ENCODE data around the gene NT5C3B. TPM values are rescaled to one million over a fixed set of nuclear protein-coding genes. Genes with fewer than 3 reads are reported as not detected.

The NT5C3B gene
- total RNA-seq (2022; extraction: Qiagen RNA extraction; ENCODE audit: low read depth): 105 to 121 TPM (median 107 TPM) in 5 replicates

DNA sequence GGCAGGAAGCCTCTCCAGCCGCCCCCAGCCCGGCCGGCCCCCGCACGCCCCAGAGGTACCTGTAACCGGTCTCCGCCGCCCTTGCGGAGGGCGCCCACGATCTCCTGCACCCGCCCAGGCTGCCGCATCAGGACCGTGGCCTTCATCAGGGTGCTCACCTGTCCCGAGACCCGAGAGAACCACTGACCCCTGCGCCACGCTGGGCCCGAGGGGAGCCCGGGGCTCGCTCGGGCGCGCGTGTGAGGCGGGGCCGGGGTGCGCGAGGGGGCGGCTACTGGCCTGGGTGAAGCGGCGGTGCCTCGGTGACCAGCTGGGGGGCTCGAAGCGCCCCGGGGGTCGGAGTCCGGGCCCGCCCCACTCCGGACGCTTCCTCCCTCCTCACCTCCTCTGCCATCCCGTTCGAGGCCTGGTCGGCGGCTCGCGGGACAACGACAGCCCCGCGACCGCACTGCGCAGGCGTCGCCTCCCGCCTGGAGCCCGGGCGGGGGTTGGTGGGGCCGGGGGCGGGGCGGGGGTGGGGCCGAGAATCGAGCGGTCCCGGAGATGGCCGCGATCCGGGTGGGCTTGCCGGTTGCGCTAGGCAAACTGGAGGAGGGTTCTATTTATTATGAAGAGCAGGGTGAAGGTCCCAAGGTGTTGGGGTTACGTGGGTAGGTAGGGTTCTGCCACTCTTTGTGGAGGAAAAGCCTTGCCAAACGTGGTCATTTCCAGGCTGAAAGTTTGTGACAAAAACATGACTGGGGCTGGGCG is at the start of gene NT5C3B:
NT5C3B (minus strand) TSS at position 433 of the 750 bp plus-strand sequence; CDS start at position 394, 39 bp downstream.

GRCh38 chr17:41864836-41865595 is 29.0 kb upstream of the NT5C3B start, which contains the start of gene KLHL11:
Gene KLHL11 (minus strand): TSS chr17:41865423. CDS start chr17:41865370, 53 bp downstream.

GRCh38 chr17:41837761-41838538 is 1.9 kb upstream of the NT5C3B start, which contains the start of gene KLHL10:
Gene KLHL10 (plus strand): TSS chr17:41837825. CDS start chr17:41837933, 108 bp downstream.

GRCh38 chr17:41812381-41813151 is 23.5 kb downstream of the NT5C3B start, which contains the start of gene FKBP10:
Gene FKBP10 (plus strand): TSS chr17:41813004. CDS start chr17:41813035, 31 bp downstream.

GRCh38 chr17:41811549-41812380 is 24.3 kb downstream of the NT5C3B start, which contains the start of gene P3H4:
Gene P3H4 (minus strand): TSS chr17:41811949. CDS start chr17:41811915, 34 bp downstream.

DNA sequence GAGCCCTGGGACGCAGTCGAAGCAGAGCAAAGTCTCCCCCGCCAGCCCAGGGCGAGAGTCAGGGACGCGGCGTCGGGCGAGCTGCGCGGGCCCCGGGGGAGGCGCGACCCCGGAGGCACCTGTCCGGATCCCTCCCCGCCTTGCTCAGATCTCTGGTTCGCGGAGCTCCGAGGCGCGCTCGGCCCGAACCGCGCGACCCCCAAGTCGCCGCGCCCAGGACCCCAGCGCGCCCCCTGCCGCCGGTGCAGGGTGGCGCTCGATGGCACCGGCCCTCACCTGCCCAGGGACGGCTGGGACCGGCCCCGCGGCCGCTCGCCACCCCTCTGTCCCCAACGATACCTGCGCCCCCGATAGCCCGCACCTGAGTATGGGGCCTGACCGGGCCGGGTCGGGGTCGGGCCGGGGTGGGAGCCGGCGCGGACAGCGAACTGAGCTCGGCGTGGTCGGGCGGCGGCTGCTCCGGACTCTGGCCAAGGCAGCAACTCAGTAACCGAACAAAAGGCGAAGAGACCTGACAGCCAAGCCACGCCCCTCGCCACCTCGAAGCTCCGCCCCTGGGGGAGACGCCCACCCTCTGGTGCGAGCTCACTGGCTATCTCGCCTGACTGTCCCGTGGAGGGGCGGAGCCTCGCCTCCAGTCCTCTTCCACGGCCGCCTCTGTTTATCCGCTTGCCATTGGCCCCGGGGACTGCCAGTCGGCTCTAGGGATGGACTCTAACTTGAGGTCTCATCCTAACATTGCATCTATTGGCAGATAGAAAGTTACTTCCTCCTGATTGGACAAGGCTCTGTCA is 49.6 kb downstream of the NT5C3B start, which contains the start of gene JUP:
JUP (minus strand) TSS at position 485 of the 794 bp plus-strand sequence. CDS start 14,857 bp downstream, outside the sequence.

Other genes with a start within 250 kb of the NT5C3B start
- gene KRT14, start 249.3 kb downstream of the NT5C3B start, total RNA-seq (2022; extraction: Qiagen RNA extraction; ENCODE audit: low read depth): 0.08 to 0.15 TPM (median 0.14 TPM) in 3 of 5 replicates, not detected in the others
- 0.38 to 1.2 TPM (median 0.89 TPM) in 5 replicates for gene KRT16, start 223.5 kb downstream of the NT5C3B start, total RNA-seq (2022; extraction: Qiagen RNA extraction; ENCODE audit: low read depth)
- 0.92 to 1.7 TPM (median 1.0 TPM) in 5 replicates for gene KRT17, start 211.7 kb downstream of the NT5C3B start, total RNA-seq (2022; extraction: Qiagen RNA extraction; ENCODE audit: low read depth)
- gene EIF1, start 147.3 kb downstream of the NT5C3B start, total RNA-seq (2022; extraction: Qiagen RNA extraction; ENCODE audit: low read depth): 1,212 to 1,763 TPM (median 1,340 TPM) in 5 replicates
- not detected in 5 replicates for gene GAST, start 123.9 kb downstream of the NT5C3B start, total RNA-seq (2022; extraction: Qiagen RNA extraction; ENCODE audit: low read depth)
- gene HAP1, start 101.6 kb downstream of the NT5C3B start, total RNA-seq (2022; extraction: Qiagen RNA extraction; ENCODE audit: low read depth): 1.1 to 1.8 TPM (median 1.5 TPM) in 5 replicates
- 60.0 to 143 TPM (median 119 TPM) in 5 replicates for gene JUP, start 49.5 kb downstream of the NT5C3B start, total RNA-seq (2022; extraction: Qiagen RNA extraction; ENCODE audit: low read depth)
- 23.0 to 39.6 TPM (median 35.6 TPM) in 5 replicates for gene P3H4, start 24.3 kb downstream of the NT5C3B start, total RNA-seq (2022; extraction: Qiagen RNA extraction; ENCODE audit: low read depth)
- gene FKBP10, start 23.2 kb downstream of the NT5C3B start, total RNA-seq (2022; extraction: Qiagen RNA extraction; ENCODE audit: low read depth): 70.3 to 122 TPM (median 105 TPM) in 5 replicates
- 0.07 to 0.19 TPM (median 0.14 TPM) in 3 of 5 replicates, not detected in the others for gene KLHL10, start 1.6 kb upstream of the NT5C3B start, total RNA-seq (2022; extraction: Qiagen RNA extraction; ENCODE audit: low read depth)
- 1.9 to 4.3 TPM (median 2.5 TPM) in 5 replicates for gene KLHL11, start 29.2 kb upstream of the NT5C3B start, total RNA-seq (2022; extraction: Qiagen RNA extraction; ENCODE audit: low read depth)
- 248 to 316 TPM (median 287 TPM) in 5 replicates for gene ACLY, start 82.7 kb upstream of the NT5C3B start, total RNA-seq (2022; extraction: Qiagen RNA extraction; ENCODE audit: low read depth)
- 1.2 to 2.0 TPM (median 1.5 TPM) in 5 replicates for gene ODAD4, start 94.4 kb upstream of the NT5C3B start, total RNA-seq (2022; extraction: Qiagen RNA extraction; ENCODE audit: low read depth)
- 53.6 to 76.8 TPM (median 69.5 TPM) in 5 replicates for gene CNP, start 130.6 kb upstream of the NT5C3B start, total RNA-seq (2022; extraction: Qiagen RNA extraction; ENCODE audit: low read depth)
- 116 to 138 TPM (median 126 TPM) in 5 replicates for gene DNAJC7, start 181.2 kb upstream of the NT5C3B start, total RNA-seq (2022; extraction: Qiagen RNA extraction; ENCODE audit: low read depth)
- 40.2 to 49.3 TPM (median 45.6 TPM) in 5 replicates for gene NKIRAS2, start 183.9 kb upstream of the NT5C3B start, total RNA-seq (2022; extraction: Qiagen RNA extraction; ENCODE audit: low read depth)
- gene C17orf113, start 214.4 kb upstream of the NT5C3B start, total RNA-seq (2022; extraction: Qiagen RNA extraction; ENCODE audit: low read depth): 0.40 to 1.2 TPM (median 0.76 TPM) in 5 replicates